SU-DHL-6 (cell line): ENCODE data around the gene SRGAP1.

Source experiments
- H2AFZ ChIP-seq: fragments of 200-600 bp; sonication (generic); 2 replicates; pipeline ENCODE4 v1.6.1; 2014; ENCODE audit warnings: low read depth, mild to moderate bottlenecking, moderate library complexity, mixed read lengths, antibody characterized with exemption, low read length; ENCODE audit not compliant: severe bottlenecking
- H3F3A ChIP-seq: fragments of 200-600 bp; shearing (Covaris generic); 2 replicates; pipeline ENCODE4 v1.6.0; 2016; ENCODE audit warnings: antibody characterized with exemption, mild to moderate bottlenecking; ENCODE audit not compliant: insufficient read depth
- H3K27ac ChIP-seq: fragments of 200-600 bp; sonication (generic); 2 replicates; pipeline ENCODE4 v1.5.1; 2016; ENCODE audit warnings: low read depth, mild to moderate bottlenecking, low read length, moderate library complexity, mixed read lengths
- H3K27me3 ChIP-seq: fragments of 200-600 bp; sonication (generic), shearing (Covaris generic); 2 replicates; pipeline ENCODE4 v1.6.0; 2014; ENCODE audit warnings: mild to moderate bottlenecking, low read length
- H3K36me3 ChIP-seq: fragments of 200-600 bp; sonication (generic); 2 replicates; pipeline ENCODE4 v1.6.1; 2014; ENCODE audit warnings: mild to moderate bottlenecking, low read length, mixed read lengths
- H3K4me2 ChIP-seq: fragments of 300-600, 200-600 bp; shearing (Covaris generic), sonication (generic); 2 replicates; pipeline ENCODE4 v1.6.0; 2014; ENCODE audit warnings: low read length, low read depth, mild to moderate bottlenecking; ENCODE audit not compliant: poor library complexity, severe bottlenecking
- H3K4me3 ChIP-seq: fragments of 200-600 bp; sonication (generic); 2 replicates; pipeline ENCODE4 v1.5.1; 2014; ENCODE audit warnings: antibody characterized with exemption, low read length, mild to moderate bottlenecking, mixed read lengths; ENCODE audit not compliant: insufficient read depth, poor library complexity, severe bottlenecking
- H3K79me2 ChIP-seq: fragments of 200-600 bp; sonication (generic); 2 replicates; pipeline ENCODE4 v1.6.1; 2014; ENCODE audit warnings: mild to moderate bottlenecking, low read length, moderate library complexity; ENCODE audit not compliant: insufficient read depth
- H3K9ac ChIP-seq: fragments of 200-600 bp; sonication (generic); 2 replicates; pipeline ENCODE4 v1.7.0; 2014; ENCODE audit warnings: mild to moderate bottlenecking, low read length
- H3K9me2 ChIP-seq: fragments of 200-600 bp; sonication (generic); replicated peaks from 2 replicates; pipeline ENCODE4 v1.6.1; 2014; ENCODE audit warnings: low read length; ENCODE audit not compliant: insufficient read depth
- H3K9me3 ChIP-seq: fragments of 200-600 bp; sonication (generic); 2 replicates; pipeline ENCODE4 v1.6.1; 2014; ENCODE audit warnings: low read length, mixed read lengths; ENCODE audit not compliant: insufficient read depth
- H4K20me1 ChIP-seq: fragments of 200-600 bp; sonication (generic); 2 replicates; pipeline ENCODE4 v1.6.1; 2014; ENCODE audit warnings: low read depth, mild to moderate bottlenecking, antibody characterized with exemption, low read length, moderate library complexity, mixed read lengths
- EZH2phosphoT487 ChIP-seq: fragments of 200-600 bp; sonication (generic), shearing (Covaris generic); conservative IDR thresholded peaks from 2 replicates; pipeline ENCODE4 v1.6.1; 2018; ENCODE audit warnings: mild to moderate bottlenecking, antibody characterized with exemption, low read length, moderate library complexity, mixed read lengths
- TF ChIP-seq, protein P1 (sequence below): fragments of 200-600 bp; sonication (generic); IDR thresholded peaks from one replicate; pipeline ENCODE4 v1.5.1; 2017; ENCODE audit warnings: antibody characterized with exemption, mild to moderate bottlenecking, low read length, moderate library complexity; ENCODE audit not compliant: insufficient read depth, poor library complexity, severe bottlenecking

SRGAP1 gene

DNA sequence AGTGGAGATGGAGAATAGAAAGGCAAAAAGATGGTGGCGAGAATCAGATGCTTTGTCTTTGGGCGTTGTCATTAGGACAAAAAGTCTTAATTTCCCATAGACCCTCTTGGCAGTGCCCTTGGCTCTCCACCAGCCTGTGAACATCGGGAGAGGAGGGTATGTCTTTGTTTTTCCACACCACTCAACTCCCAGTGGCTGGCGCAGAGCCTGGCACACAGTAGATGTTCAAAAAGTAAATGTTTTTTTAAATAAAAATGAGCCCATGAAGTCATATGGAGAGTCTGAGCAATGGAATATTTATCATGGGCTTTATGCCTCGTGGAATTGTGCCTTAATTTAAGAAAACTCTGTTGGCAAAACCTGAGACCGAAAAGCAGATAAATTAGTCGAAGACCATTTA is 90.4 kb downstream of the SRGAP1 start:
- Histone ChIP-seq H3K36me3 (no peaks in the 10 kb centered on the region), H4K20me1 (no peaks in the 10 kb centered on the region), H2AFZ (no peak overlapping the region), H3K9me3 (no peaks in the 10 kb centered on the region), H3F3A (no peaks in the 10 kb centered on the region), H3K27me3 (no peaks in the 10 kb centered on the region), H3K9ac (no peak overlapping the region), H3K9me2 (no peaks in the 10 kb centered on the region), H3K4me3 (no peak overlapping the region), H3K27ac (no peak overlapping the region), H3K4me2 (no peak overlapping the region), H3K79me2 (no peaks in the 10 kb centered on the region)
- TF ChIP-seq EZH2phosphoT487, result no peak
- TF ChIP-seq, protein P1, sequence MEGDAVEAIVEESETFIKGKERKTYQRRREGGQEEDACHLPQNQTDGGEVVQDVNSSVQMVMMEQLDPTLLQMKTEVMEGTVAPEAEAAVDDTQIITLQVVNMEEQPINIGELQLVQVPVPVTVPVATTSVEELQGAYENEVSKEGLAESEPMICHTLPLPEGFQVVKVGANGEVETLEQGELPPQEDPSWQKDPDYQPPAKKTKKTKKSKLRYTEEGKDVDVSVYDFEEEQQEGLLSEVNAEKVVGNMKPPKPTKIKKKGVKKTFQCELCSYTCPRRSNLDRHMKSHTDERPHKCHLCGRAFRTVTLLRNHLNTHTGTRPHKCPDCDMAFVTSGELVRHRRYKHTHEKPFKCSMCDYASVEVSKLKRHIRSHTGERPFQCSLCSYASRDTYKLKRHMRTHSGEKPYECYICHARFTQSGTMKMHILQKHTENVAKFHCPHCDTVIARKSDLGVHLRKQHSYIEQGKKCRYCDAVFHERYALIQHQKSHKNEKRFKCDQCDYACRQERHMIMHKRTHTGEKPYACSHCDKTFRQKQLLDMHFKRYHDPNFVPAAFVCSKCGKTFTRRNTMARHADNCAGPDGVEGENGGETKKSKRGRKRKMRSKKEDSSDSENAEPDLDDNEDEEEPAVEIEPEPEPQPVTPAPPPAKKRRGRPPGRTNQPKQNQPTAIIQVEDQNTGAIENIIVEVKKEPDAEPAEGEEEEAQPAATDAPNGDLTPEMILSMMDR, result no peak

- Histone ChIP-seq H3K36me3 (no peaks in the 10 kb centered on the region), H4K20me1 (no peaks in the 10 kb centered on the region), H3K9me2 (no peaks in the 10 kb centered on the region), H3K4me3 (no peak overlapping the region), H3K79me2 (no peaks in the 10 kb centered on the region), H3K9me3 (no peaks in the 10 kb centered on the region), H3F3A (no peaks in the 10 kb centered on the region), H3K27ac (no peak overlapping the region), H3K4me2 (no peak overlapping the region), H3K27me3 (no peaks in the 10 kb centered on the region), H3K9ac (no peak overlapping the region), H2AFZ (no peak overlapping the region)
- TF ChIP-seq EZH2phosphoT487, result no peak
- TF ChIP-seq, protein P1, result no peak
Observed at GRCh38 chr12:63935361-63935760, 90.9 kb downstream of the SRGAP1 start.

GRCh38 chr12:63937378-63938316 is 93.1 kb downstream of the SRGAP1 start:
- no peaks in the 10 kb centered on the region for H3K27me3 ChIP-seq
- no peak overlapping the region for H3K4me2 ChIP-seq
- H3K79me2 ChIP-seq, result no peaks in the 10 kb centered on the region
- H3K27ac ChIP-seq, result no peak overlapping the region
- no peak overlapping the region for H2AFZ ChIP-seq
- no peaks in the 10 kb centered on the region for H3K9me3 ChIP-seq
- no peak overlapping the region for H3K4me3 ChIP-seq
- H3K9me2 ChIP-seq, result no peaks in the 10 kb centered on the region
- H4K20me1 ChIP-seq, result no peaks in the 10 kb centered on the region
- no peak overlapping the region for H3K9ac ChIP-seq
- TF ChIP-seq EZH2phosphoT487, result no peak
- TF ChIP-seq, protein P1, result no peak
- H3F3A ChIP-seq, result no peaks in the 10 kb centered on the region
- no peaks in the 10 kb centered on the region for H3K36me3 ChIP-seq
